Glutamatergic neuron (in vitro differentiated cells): ENCODE data around the gene KNCN. TPM values are rescaled to one million over a fixed set of nuclear protein-coding genes. Genes with fewer than 3 reads are reported as not detected.
A peak's percentile ranks its signal among the peaks of the same experiment; 100 is the strongest.

Experiments used
- DNase-seq: peaks from one replicate; pipeline ENCODE4 v3.0.0; 2022
- H3K27ac Mint-ChIP-seq: one replicate; pipeline ENCODE4 v1.8.0; 2020; ENCODE audit warnings: mild to moderate bottlenecking, mixed read lengths, inconsistent platforms; ENCODE audit not compliant: unreplicated experiment
- H3K27me3 Mint-ChIP-seq: one replicate; pipeline ENCODE4 v1.8.0; 2020; ENCODE audit warnings: mild to moderate bottlenecking, moderate library complexity, mixed read lengths, inconsistent platforms; ENCODE audit not compliant: unreplicated experiment
- H3K36me3 Mint-ChIP-seq: one replicate; pipeline ENCODE4 v1.8.0; 2020; ENCODE audit warnings: mild to moderate bottlenecking, mixed read lengths, inconsistent platforms; ENCODE audit not compliant: unreplicated experiment
- H3K4me1 Mint-ChIP-seq: one replicate; pipeline ENCODE4 v1.8.0; 2020; ENCODE audit warnings: mild to moderate bottlenecking, low read depth, mixed read lengths, inconsistent platforms; ENCODE audit not compliant: unreplicated experiment
- H3K4me3 Mint-ChIP-seq: one replicate; pipeline ENCODE4 v1.8.0; 2020; ENCODE audit warnings: mild to moderate bottlenecking, mixed read lengths, inconsistent platforms; ENCODE audit not compliant: unreplicated experiment
- H3K9me3 Mint-ChIP-seq: one replicate; pipeline ENCODE4 v1.8.0; 2020; ENCODE audit warnings: mild to moderate bottlenecking, moderate library complexity, mixed read lengths, inconsistent platforms; ENCODE audit not compliant: unreplicated experiment
- CTCF ChIP-seq: fragments of 200-600 bp; sonication (generic); IDR thresholded peaks from one replicate; pipeline ENCODE4 v1.5.0; 2021; ENCODE audit not compliant: partially characterized antibody, unreplicated experiment
- total RNA-seq: library from RNA; stranded (reverse); fragmentation: NEBNext Ultra II Directional; extraction: Animal tissue kit (Norgen Biotek cat#: 25700); gene quantifications from one replicate; pipeline ENCODE4 v1.2.1, GENCODE V29; 2021; ENCODE audit not compliant: unreplicated experiment

Gene KNCN
- total RNA-seq, 1 donor from 2014 or later, result not detected

DNA sequence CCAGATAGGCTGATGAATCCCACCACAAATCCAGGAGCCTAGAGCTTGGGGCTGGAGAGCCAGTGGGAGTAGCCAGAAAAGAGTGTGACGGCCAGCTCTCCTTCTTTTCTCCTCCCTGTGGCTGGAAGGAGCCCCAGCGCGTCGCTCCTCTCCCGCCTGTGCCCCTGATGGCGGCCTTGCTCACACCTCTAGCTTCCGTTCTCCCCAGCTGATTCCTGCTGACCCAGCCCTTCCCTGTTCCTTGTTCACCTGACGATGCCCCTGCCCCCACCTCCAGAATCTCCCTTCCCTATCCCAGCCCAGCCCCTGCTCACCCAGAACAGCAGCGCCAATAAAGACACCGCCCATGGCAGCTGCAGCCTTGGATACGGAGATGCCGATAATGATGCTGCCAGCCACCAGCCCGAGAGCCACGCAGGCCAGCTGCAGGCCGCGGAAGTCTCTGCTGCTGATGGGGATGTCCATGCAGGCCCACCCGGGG lies 656 bp downstream of the KNCN start:
- no peak for DNase-seq
- Mint-ChIP-seq H3K36me3 (no peaks in the 10 kb centered on the region), H3K4me1 (peaks cover 19% of the 10 kb centered on the region), H3K27me3 (peaks cover 14% of the 10 kb centered on the region), H3K4me3 (no peak overlapping the region), H3K9me3 (peaks cover 7% of the 10 kb centered on the region), H3K27ac (peak overlapping the region; percentile 34)
- TF ChIP-seq CTCF, result no peak

DNA sequence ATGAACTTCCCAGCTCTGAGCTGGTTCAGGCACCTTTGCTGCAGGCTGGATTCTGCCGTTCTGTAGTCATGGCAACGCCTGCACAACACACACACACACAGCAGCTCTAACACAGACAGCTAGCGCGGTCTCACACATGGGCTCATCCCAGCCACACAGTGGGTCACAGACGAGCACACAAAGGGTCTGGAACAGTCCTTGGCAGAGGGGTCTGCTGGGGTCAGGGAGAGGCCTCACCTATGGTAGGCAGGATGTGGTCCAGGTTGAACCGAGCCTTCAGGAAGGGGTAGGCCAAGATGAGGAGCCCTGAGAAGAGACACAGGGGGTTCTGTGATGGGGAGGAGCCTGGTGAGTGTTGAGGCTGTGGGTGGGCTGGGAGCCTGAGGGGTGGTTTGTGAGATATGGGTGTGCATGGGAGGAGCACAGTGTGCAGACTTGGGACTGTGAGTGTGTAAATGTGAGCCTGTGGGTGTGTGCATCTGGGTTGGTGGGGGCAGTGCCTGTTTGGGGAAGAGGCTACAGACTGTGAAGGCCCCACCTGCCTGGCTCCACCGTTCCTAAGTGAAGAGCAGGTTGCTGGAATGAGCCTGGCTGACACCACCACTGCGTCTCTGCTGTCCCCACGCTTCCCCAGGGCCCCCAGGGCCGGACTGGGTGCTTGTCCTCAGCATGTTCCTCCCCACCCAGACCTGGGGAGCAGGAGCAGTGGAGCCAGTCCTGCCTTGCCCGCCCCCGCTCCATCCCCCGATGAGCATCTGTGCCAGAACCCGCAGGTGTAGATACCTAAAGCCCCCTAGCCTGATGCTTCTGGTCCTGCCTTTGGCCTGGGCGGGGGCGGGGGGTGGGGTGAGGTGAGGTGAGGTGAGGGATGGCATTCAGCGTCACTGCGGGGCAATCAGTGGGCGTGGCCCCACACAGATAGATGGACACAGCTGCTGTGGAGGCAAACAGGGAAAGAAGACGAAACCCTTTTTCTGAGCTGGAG lies 1.5 kb downstream of the KNCN start:
- H3K36me3 Mint-ChIP-seq, result no peaks in the 10 kb centered on the region
- peak overlapping the region; percentile 73 for H3K27ac Mint-ChIP-seq
- peak; percentile 62 for DNase-seq
- H3K9me3 Mint-ChIP-seq, result peaks cover 7% of the 10 kb centered on the region
- no peak for TF ChIP-seq CTCF
- peaks cover 19% of the 10 kb centered on the region for H3K4me1 Mint-ChIP-seq
- H3K27me3 Mint-ChIP-seq, result peaks cover 19% of the 10 kb centered on the region
- H3K4me3 Mint-ChIP-seq, result peak overlapping the region; percentile 46

DNA sequence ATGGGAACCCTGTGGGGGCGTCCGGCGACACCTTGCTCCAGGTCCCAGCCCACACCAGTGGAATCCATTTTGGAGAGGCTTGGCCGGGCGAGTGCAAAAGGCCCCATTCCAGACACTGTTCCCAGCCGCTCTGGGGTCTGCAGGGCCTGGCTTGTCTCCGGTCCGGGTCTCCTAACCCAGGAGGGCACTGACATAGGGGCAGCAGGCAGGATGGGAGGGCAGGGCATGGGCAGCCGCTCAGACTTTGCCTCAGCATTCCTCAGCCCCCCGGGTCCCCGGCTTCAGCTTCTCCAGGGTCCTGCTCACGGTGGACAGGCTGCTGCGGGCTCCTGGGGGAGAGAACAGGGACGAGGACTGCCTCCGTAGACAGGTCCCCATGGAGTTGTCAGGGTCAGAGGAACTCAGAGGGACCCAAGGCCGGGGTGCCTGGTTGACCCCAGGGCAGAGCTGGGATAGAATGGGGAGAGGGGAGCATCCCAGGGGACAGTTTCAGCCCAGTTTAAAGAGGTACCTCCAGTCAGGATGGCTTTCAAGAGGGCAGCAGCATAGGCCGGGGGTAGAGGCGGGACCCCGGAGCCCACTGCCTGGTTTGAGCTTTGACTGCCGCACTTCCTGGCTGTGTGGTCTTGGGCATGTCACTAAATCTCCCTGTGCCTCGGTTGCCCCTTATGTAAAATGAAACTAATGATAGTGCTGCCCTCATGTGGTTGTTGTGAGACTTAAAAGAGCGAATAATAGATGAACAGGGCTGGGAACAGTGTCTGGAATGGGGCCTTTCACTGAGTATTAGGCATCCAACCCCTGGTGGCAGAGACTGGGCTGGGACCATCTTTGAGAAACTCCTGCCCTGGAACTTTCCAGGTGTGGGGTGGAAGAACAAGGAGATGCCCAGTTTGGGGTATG lies 3.7 kb downstream of the KNCN start:
- peaks cover 13% of the 10 kb centered on the region for H3K4me1 Mint-ChIP-seq
- H3K27ac Mint-ChIP-seq, result no peak overlapping the region
- TF ChIP-seq CTCF, result peak; percentile 23
- DNase-seq, result peak; percentile 13
- H3K4me3 Mint-ChIP-seq, result no peak overlapping the region
- H3K27me3 Mint-ChIP-seq, result peaks cover 24% of the 10 kb centered on the region
- H3K9me3 Mint-ChIP-seq, result peaks cover 8% of the 10 kb centered on the region
- H3K36me3 Mint-ChIP-seq, result no peaks in the 10 kb centered on the region

GRCh38 chr1:46546210-46546609 lies 5.2 kb downstream of the KNCN start:
- DNase-seq, result peak; percentile 4
- TF ChIP-seq CTCF, result no peak
- peaks cover 9% of the 10 kb centered on the region for H3K9me3 Mint-ChIP-seq
- no peak overlapping the region for H3K4me3 Mint-ChIP-seq
- peaks cover 3% of the 10 kb centered on the region for H3K36me3 Mint-ChIP-seq
- peaks cover 31% of the 10 kb centered on the region for H3K27me3 Mint-ChIP-seq
- H3K4me1 Mint-ChIP-seq, result peaks cover 14% of the 10 kb centered on the region
- H3K27ac Mint-ChIP-seq, result no peak overlapping the region
